Uterus (tissue), 2 donors: ENCODE measurements around the gene NFATC1.

ENCODE experiments used
- POLR2A ChIP-seq, 2 donors: fragments of 450-650 bp; IDR thresholded peaks; one replicate each; pipeline ENCODE4 v1.6.1; 2016; ENCODE audit warnings: antibody characterized with exemption in 2 of 2, mild to moderate bottlenecking in 1 of 2, moderate library complexity in 1 of 2
- TF ChIP-seq, protein P1 (sequence below), 4 experiments: fragments of 200-600 bp in 2 of 4; fragments of 450-650 bp in 2 of 4; sonication (generic) in 2 of 4; IDR thresholded peaks; one replicate each; pipeline ENCODE4 v1.5.1; 2016 to 2019; ENCODE audit warnings: antibody characterized with exemption in 4 of 4, mild to moderate bottlenecking in 2 of 4, moderate library complexity in 1 of 4

GRCh38 chr18:79471597-79471996 lies 75.9 kb downstream of the NFATC1 start:
- TF ChIP-seq POLR2A (IDR thresholded peaks at IDR 0.05) = no peak
- TF ChIP-seq, protein P1, sequence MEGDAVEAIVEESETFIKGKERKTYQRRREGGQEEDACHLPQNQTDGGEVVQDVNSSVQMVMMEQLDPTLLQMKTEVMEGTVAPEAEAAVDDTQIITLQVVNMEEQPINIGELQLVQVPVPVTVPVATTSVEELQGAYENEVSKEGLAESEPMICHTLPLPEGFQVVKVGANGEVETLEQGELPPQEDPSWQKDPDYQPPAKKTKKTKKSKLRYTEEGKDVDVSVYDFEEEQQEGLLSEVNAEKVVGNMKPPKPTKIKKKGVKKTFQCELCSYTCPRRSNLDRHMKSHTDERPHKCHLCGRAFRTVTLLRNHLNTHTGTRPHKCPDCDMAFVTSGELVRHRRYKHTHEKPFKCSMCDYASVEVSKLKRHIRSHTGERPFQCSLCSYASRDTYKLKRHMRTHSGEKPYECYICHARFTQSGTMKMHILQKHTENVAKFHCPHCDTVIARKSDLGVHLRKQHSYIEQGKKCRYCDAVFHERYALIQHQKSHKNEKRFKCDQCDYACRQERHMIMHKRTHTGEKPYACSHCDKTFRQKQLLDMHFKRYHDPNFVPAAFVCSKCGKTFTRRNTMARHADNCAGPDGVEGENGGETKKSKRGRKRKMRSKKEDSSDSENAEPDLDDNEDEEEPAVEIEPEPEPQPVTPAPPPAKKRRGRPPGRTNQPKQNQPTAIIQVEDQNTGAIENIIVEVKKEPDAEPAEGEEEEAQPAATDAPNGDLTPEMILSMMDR (IDR thresholded peaks at IDR 0.05) = no peak
